Naive thymus-derived CD8-positive, alpha-beta T cell (primary cell): ENCODE data around the gene ADORA2A. TPM values are rescaled to one million over a fixed set of nuclear protein-coding genes. Genes with fewer than 3 reads are reported as not detected.

Experiments
- ATAC-seq, 2 donors: fragments of 150-1000 bp; cut with Tn5 transposase in 1 of 2; sonication (Bioruptor Pico), chemical (Tn5 transposase) in 1 of 2; 1 replicate in 1 of 2; 2 replicates in 1 of 2; pipeline ENCODE4 v1.10.0; 2021; ENCODE audit warnings: mild to moderate bottlenecking in 2 of 2, moderate library complexity in 2 of 2
- POLR2A ChIA-PET: fragments of 350-600 bp; sonication (Branson Sonifier 250); formaldehyde crosslinking; loops from one replicate; lab custom pipeline; 2021; ENCODE audit warnings: antibody characterized with exemption; lab: Charles Lee
- DNase-seq, 10 donors: peaks; one replicate each; pipeline versions ENCODE4 v3.0.0 to v3.0.0-alpha.2; 2020 to 2022
- H3K27ac Mint-ChIP-seq, 10 donors: one replicate each; pipeline ENCODE4 v1.8.0; 2020 to 2022; ENCODE audit warnings: mild to moderate bottlenecking in 10 of 10, mixed read lengths in 10 of 10, moderate library complexity in 4 of 10, inconsistent platforms in 1 of 10
- H3K27me3 Mint-ChIP-seq, 5 donors: one replicate each; pipeline ENCODE4 v1.8.0; 2021 to 2022; ENCODE audit warnings: mixed read lengths in 5 of 5
- H3K36me3 Mint-ChIP-seq, 3 donors: one replicate each; pipeline ENCODE4 v1.8.0; 2020 to 2022; ENCODE audit warnings: mixed read lengths in 3 of 3, mild to moderate bottlenecking in 2 of 3, inconsistent platforms in 1 of 3
- H3K4me1 Mint-ChIP-seq, 4 donors: one replicate each; pipeline ENCODE4 v1.8.0; 2021 to 2022; ENCODE audit warnings: mixed read lengths in 4 of 4
- H3K4me3 Mint-ChIP-seq, 10 donors: one replicate each; pipeline ENCODE4 v1.8.0; 2020 to 2022; ENCODE audit warnings: mild to moderate bottlenecking in 10 of 10, mixed read lengths in 10 of 10, moderate library complexity in 6 of 10, inconsistent platforms in 1 of 10
- H3K9me3 Mint-ChIP-seq, 9 donors: one replicate each; pipeline ENCODE4 v1.8.0; 2020 to 2022; ENCODE audit warnings: mixed read lengths in 9 of 9, mild to moderate bottlenecking in 3 of 9, inconsistent platforms in 1 of 9, moderate library complexity in 1 of 9
- polyA plus RNA-seq, 3 donors: library from polyadenylated mRNA; unstranded; fragments of 300-500 nt; fragmentation: Illumina TruSeq; gene quantifications; one replicate each; pipeline ENCODE4 v1.2.3, GENCODE V29; 2021
- total RNA-seq, 8 experiments: library from RNA in 2 of 8; stranded (reverse) in 2 of 8; gene quantifications; one replicate each; pipeline ENCODE4 v1.2.3 and lab custom pipeline; 2021 to 2026

Gene ADORA2A
- total and polyA plus RNA-seq, 5 experiments from 2014 or later, result 29.2 to 105 (median 58.7) TPM

GRCh38 chr22:24405631-24406321, 21.6 kb upstream of the ADORA2A start:
- H3K4me1 Mint-ChIP-seq, result peaks cover 33 to 63% (median 57%) of the 10 kb centered on the region in 4 donors
- DNase-seq (no peak), ATAC-seq (no peak)
- POLR2A ChIA-PET, result no interaction called here
- H3K4me3 Mint-ChIP-seq, result no peak overlapping the region
- no peaks in the 10 kb centered on the region for H3K27me3 Mint-ChIP-seq
- peaks cover 0 to 45% (median 5%) of the 10 kb centered on the region in 3 donors for H3K36me3 Mint-ChIP-seq
- H3K27ac Mint-ChIP-seq, result peak overlapping the region in 8 of 10 donors; percentile 12 to 89 (median 46)
- no peaks in the 10 kb centered on the region for H3K9me3 Mint-ChIP-seq

- peaks cover 0 to 36% (median 5%) of the 10 kb centered on the region in 3 donors for H3K36me3 Mint-ChIP-seq
- peak overlapping the region in 6 of 10 donors; percentile 19 to 71 (median 49) for H3K4me3 Mint-ChIP-seq
- H3K27me3 Mint-ChIP-seq, result no peaks in the 10 kb centered on the region
- no peak for ATAC-seq
- POLR2A ChIA-PET, result no interaction called here
- peak overlapping the region in 9 of 10 donors; percentile 44 to 89 (median 82) for H3K27ac Mint-ChIP-seq
- H3K9me3 Mint-ChIP-seq, result no peaks in the 10 kb centered on the region
- peaks cover 31 to 59% (median 56%) of the 10 kb centered on the region in 4 donors for H3K4me1 Mint-ChIP-seq
- DNase-seq, result no peak
Observed at GRCh38 chr22:24406322-24407277, 20.8 kb upstream of the ADORA2A start.

- H3K9me3 Mint-ChIP-seq, result no peaks in the 10 kb centered on the region
- H3K4me1 Mint-ChIP-seq, result peaks cover 31 to 59% (median 54%) of the 10 kb centered on the region in 4 donors
- DNase-seq (no peak), ATAC-seq (peak; percentile 47 to 58)
- POLR2A ChIA-PET, result interaction anchor here (0.6 kb wide), 1 partner anchor 125 kb away, joined by 6 read pairs; no protein-coding TSS in a partner anchor
- H3K4me3 Mint-ChIP-seq, result peak overlapping the region in 6 of 10 donors; percentile 4 to 71 (median 49)
- H3K27me3 Mint-ChIP-seq, result no peaks in the 10 kb centered on the region
- peaks cover 0 to 33% (median 4%) of the 10 kb centered on the region in 3 donors for H3K36me3 Mint-ChIP-seq
- peak overlapping the region in 9 of 10 donors; percentile 52 to 89 (median 82) for H3K27ac Mint-ChIP-seq
Observed at GRCh38 chr22:24407278-24407665, 20.1 kb upstream of the ADORA2A start.

- H3K4me3 Mint-ChIP-seq, result peak overlapping the region in 6 of 10 donors; percentile 10 to 70 (median 44)
- H3K36me3 Mint-ChIP-seq, result peaks cover 0 to 33% (median 3%) of the 10 kb centered on the region in 3 donors
- H3K27ac Mint-ChIP-seq, result peak overlapping the region; percentile 29 to 89 (median 52)
- H3K4me1 Mint-ChIP-seq, result peaks cover 29 to 59% (median 52%) of the 10 kb centered on the region in 4 donors
- POLR2A ChIA-PET, result interaction anchor here (0.6 kb wide), 1 partner anchor 125 kb away, joined by 6 read pairs; no protein-coding TSS in a partner anchor
- H3K9me3 Mint-ChIP-seq, result no peaks in the 10 kb centered on the region
- H3K27me3 Mint-ChIP-seq, result no peaks in the 10 kb centered on the region
- DNase-seq (no peak), ATAC-seq (no peak)
Observed at GRCh38 chr22:24407884-24408283, 19.5 kb upstream of the ADORA2A start.

- POLR2A ChIA-PET, result interaction anchor here (0.6 to 2.3 kb wide), 2 partner anchors 9 to 19 kb away, joined by 3 to 12 read pairs; partner anchors contain the start of gene ADORA2A
- ATAC-seq (no peak), DNase-seq (no peak)
- Mint-ChIP-seq H3K27ac (peak overlapping the region in 4 of 10 donors; percentile 54 to 89 (median 81)), H3K27me3 (no peaks in the 10 kb centered on the region), H3K4me1 (peaks cover 29 to 59% (median 52%) of the 10 kb centered on the region in 4 donors), H3K4me3 (peak overlapping the region in 1 of 10 donors; percentile 39), H3K36me3 (peaks cover 0 to 35% (median 2%) of the 10 kb centered on the region in 3 donors), H3K9me3 (no peaks in the 10 kb centered on the region)
Observed at GRCh38 chr22:24408630-24409029, 18.8 kb upstream of the ADORA2A start.

GRCh38 chr22:24409707-24410106, 17.7 kb upstream of the ADORA2A start:
- POLR2A ChIA-PET, result interaction anchor here (2.3 kb wide), 1 partner anchor 18 kb away, joined by 12 read pairs; the partner anchor contains the start of gene ADORA2A
- no peak for DNase-seq
- no peaks in the 10 kb centered on the region for H3K9me3 Mint-ChIP-seq
- no peak for ATAC-seq
- H3K4me1 Mint-ChIP-seq, result peaks cover 32 to 54% (median 49%) of the 10 kb centered on the region in 4 donors
- no peaks in the 10 kb centered on the region for H3K27me3 Mint-ChIP-seq
- peak overlapping the region in 1 of 10 donors; percentile 33 for H3K4me3 Mint-ChIP-seq
- H3K27ac Mint-ChIP-seq, result peak overlapping the region; percentile 29 to 91 (median 82)
- H3K36me3 Mint-ChIP-seq, result peaks cover 0 to 33% (median 1%) of the 10 kb centered on the region in 3 donors

GRCh38 chr22:24410110-24410856, 17.1 kb upstream of the ADORA2A start:
- POLR2A ChIA-PET, result interaction anchor here (0.7 to 2.3 kb wide), 3 partner anchors 17 to 82 kb away, joined by 3 to 12 read pairs (median 4); partner anchors contain the start of gene ADORA2A
- Mint-ChIP-seq H3K4me1 (peaks cover 32 to 50% (median 47%) of the 10 kb centered on the region in 4 donors), H3K36me3 (peaks cover 0 to 33% (median 0%) of the 10 kb centered on the region in 3 donors), H3K27me3 (no peaks in the 10 kb centered on the region), H3K9me3 (no peaks in the 10 kb centered on the region), H3K4me3 (peak overlapping the region in 6 of 10 donors; percentile 23 to 74 (median 52)), H3K27ac (peak overlapping the region; percentile 36 to 91 (median 82))
- DNase-seq (peak in 4 of 10 donors; percentile 32 to 50 (median 46)), ATAC-seq (peak; percentile 75 to 84)

- POLR2A ChIA-PET, result interaction anchor here (0.7 to 1.3 kb wide), 2 partner anchors 24 to 83 kb away, joined by 3 to 4 read pairs; no protein-coding TSS in a partner anchor
- DNase-seq (no peak), ATAC-seq (no peak)
- H3K27me3 Mint-ChIP-seq, result no peaks in the 10 kb centered on the region
- peak overlapping the region in 5 of 10 donors; percentile 9 to 72 (median 36) for H3K27ac Mint-ChIP-seq
- peaks cover 0 to 36% (median 0%) of the 10 kb centered on the region in 3 donors for H3K36me3 Mint-ChIP-seq
- no peak overlapping the region for H3K4me3 Mint-ChIP-seq
- no peaks in the 10 kb centered on the region for H3K9me3 Mint-ChIP-seq
- peaks cover 31 to 41% (median 38%) of the 10 kb centered on the region in 4 donors for H3K4me1 Mint-ChIP-seq
Observed at GRCh38 chr22:24411256-24412004, 16.0 kb upstream of the ADORA2A start.

GRCh38 chr22:24412274-24412673, 15.1 kb upstream of the ADORA2A start:
- no peak overlapping the region for H3K4me3 Mint-ChIP-seq
- H3K27ac Mint-ChIP-seq, result peak overlapping the region in 4 of 10 donors; percentile 9 to 86 (median 69)
- POLR2A ChIA-PET, result no interaction called here
- no peak for DNase-seq
- H3K9me3 Mint-ChIP-seq, result no peaks in the 10 kb centered on the region
- H3K4me1 Mint-ChIP-seq, result peaks cover 22 to 33% (median 30%) of the 10 kb centered on the region in 4 donors
- no peaks in the 10 kb centered on the region for H3K27me3 Mint-ChIP-seq
- ATAC-seq, result no peak
- peaks cover 0 to 37% (median 0%) of the 10 kb centered on the region in 3 donors for H3K36me3 Mint-ChIP-seq

GRCh38 chr22:24413271-24413670, 14.1 kb upstream of the ADORA2A start:
- Mint-ChIP-seq H3K36me3 (peaks cover 0 to 37% (median 0%) of the 10 kb centered on the region in 3 donors), H3K27me3 (no peaks in the 10 kb centered on the region), H3K4me1 (peaks cover 13 to 23% (median 20%) of the 10 kb centered on the region in 4 donors), H3K9me3 (no peaks in the 10 kb centered on the region), H3K27ac (peak overlapping the region in 1 of 10 donors; percentile 46), H3K4me3 (no peak overlapping the region)
- ATAC-seq (no peak), DNase-seq (no peak)
- POLR2A ChIA-PET, result no interaction called here
